NCI-H2196 treated with DMSO at 0.1 percent for 48 hours (cell line): ENCODE results near the gene STK38L.

Experiments used
- DNase-seq: peaks from one replicate; lab custom pipeline; 2025; ENCODE audit not compliant: unreplicated experiment; lab: John Stamatoyannopoulos, UW

The STK38L gene

GRCh38 chr12:27344760-27345159, 100.7 kb downstream of the STK38L start:
- DNase-seq, result no peak

- no peak for DNase-seq
Measured at GRCh38 chr12:27345376-27345775, 101.3 kb downstream of the STK38L start.

GRCh38 chr12:27347779-27348178, 103.7 kb downstream of the STK38L start:
- DNase-seq, result no peak

- no peak for DNase-seq
Measured at GRCh38 chr12:27351476-27351875, 107.4 kb downstream of the STK38L start.

GRCh38 chr12:27355486-27355885, 111.4 kb downstream of the STK38L start:
- DNase-seq, result no peak

GRCh38 chr12:27355979-27356378, 111.9 kb downstream of the STK38L start:
- no peak for DNase-seq

- DNase-seq, result no peak
Measured at GRCh38 chr12:27359578-27360340, 115.7 kb downstream of the STK38L start.

GRCh38 chr12:27361372-27361771, 117.3 kb downstream of the STK38L start:
- DNase-seq, result no peak

- no peak for DNase-seq
Measured at GRCh38 chr12:27366621-27367020, 122.5 kb downstream of the STK38L start.

- no peak for DNase-seq
Measured at GRCh38 chr12:27367078-27367477, 123.0 kb downstream of the STK38L start.
